Trophoblast cell (in vitro differentiated cells and primary cell): Measurements from ENCODE around the gene ARIH1.

Experiments used
- DNase-seq, 2 donors: peaks; one replicate each; pipeline ENCODE4 v3.0.0-alpha.2; 2016
- H2AFZ ChIP-seq: 2 replicates; pipeline ENCODE4 v1.6.1; 2013; ENCODE audit warnings: low read length, moderate library complexity, mild to moderate bottlenecking; ENCODE audit not compliant: insufficient read depth, poor library complexity
- H2AK5ac ChIP-seq: 2 replicates; pipeline ENCODE4 v1.6.1; 2013; ENCODE audit warnings: mild to moderate bottlenecking, low read length
- H2BK120ac ChIP-seq: 2 replicates; pipeline ENCODE4 v1.6.1; 2013; ENCODE audit warnings: low read length, mild to moderate bottlenecking, moderate library complexity; ENCODE audit not compliant: insufficient read depth, poor library complexity
- H2BK12ac ChIP-seq: 2 replicates; pipeline ENCODE4 v1.6.1; 2013; ENCODE audit warnings: mild to moderate bottlenecking, low read length, moderate library complexity
- H2BK5ac ChIP-seq: 2 replicates; pipeline ENCODE4 v1.6.1; 2013; ENCODE audit warnings: low read length, low read depth, moderate library complexity, mild to moderate bottlenecking; ENCODE audit not compliant: poor library complexity
- H3K14ac ChIP-seq: 2 replicates; pipeline ENCODE4 v1.6.1; 2013; ENCODE audit warnings: mild to moderate bottlenecking, low read length
- H3K18ac ChIP-seq: 2 replicates; pipeline ENCODE4 v1.6.1; 2013; ENCODE audit warnings: mild to moderate bottlenecking, low read length
- H3K23ac ChIP-seq: 2 replicates; pipeline ENCODE4 v1.6.1; 2013; ENCODE audit warnings: low read length
- H3K27ac ChIP-seq: 2 replicates; pipeline ENCODE4 v1.5.1; 2013; ENCODE audit warnings: low read depth, mild to moderate bottlenecking, inconsistent platforms, low read length, moderate library complexity
- H3K27me3 ChIP-seq: 2 replicates; pipeline ENCODE4 v1.6.1; 2013; ENCODE audit warnings: inconsistent platforms, mild to moderate bottlenecking, low read length, moderate library complexity; ENCODE audit not compliant: insufficient read depth
- H3K36me3 ChIP-seq, 2 experiments: 1 replicate in 1 of 2; 2 replicates in 1 of 2; pipeline ENCODE4 v1.6.1; 2013; ENCODE audit warnings: low read length in 2 of 2, mild to moderate bottlenecking in 2 of 2, moderate library complexity in 1 of 2; ENCODE audit not compliant: insufficient read depth in 2 of 2, control insufficient read depth in 1 of 2
- H3K4ac ChIP-seq: 2 replicates; pipeline ENCODE4 v1.6.1; 2013; ENCODE audit warnings: low read depth, mild to moderate bottlenecking, low read length, moderate library complexity
- H3K4me1 ChIP-seq, 2 experiments: 1 replicate in 1 of 2; 2 replicates in 1 of 2; pipeline ENCODE4 v1.6.1; 2013; ENCODE audit warnings: low read length in 2 of 2, mild to moderate bottlenecking in 2 of 2, moderate library complexity in 1 of 2; ENCODE audit not compliant: insufficient read depth in 2 of 2, control insufficient read depth in 1 of 2
- H3K4me2 ChIP-seq: 2 replicates; pipeline ENCODE4 v1.6.1; 2013; ENCODE audit warnings: inconsistent platforms, mild to moderate bottlenecking, low read length, moderate library complexity
- H3K4me3 ChIP-seq: 2 replicates; pipeline ENCODE4 v1.5.1; 2013; ENCODE audit warnings: mild to moderate bottlenecking, low read depth, low read length, inconsistent platforms
- H3K79me1 ChIP-seq: one replicate; pipeline ENCODE4 v1.6.1; 2013; ENCODE audit warnings: low read length
- H3K79me2 ChIP-seq: 2 replicates; pipeline ENCODE4 v1.6.1; 2013; ENCODE audit warnings: low read length, mild to moderate bottlenecking; ENCODE audit not compliant: control insufficient read depth, insufficient read depth, poor library complexity
- H3K9ac ChIP-seq: 2 replicates; pipeline ENCODE4 v1.6.1; 2013; ENCODE audit warnings: mild to moderate bottlenecking, low read length
- H3K9me3 ChIP-seq: 2 replicates; pipeline ENCODE4 v1.6.1; 2013; ENCODE audit warnings: low read depth, mild to moderate bottlenecking, control low read depth, inconsistent platforms, low read length; ENCODE audit not compliant: insufficient read depth
- H4K12ac ChIP-seq: 2 replicates; pipeline ENCODE4 v1.6.1; 2013; ENCODE audit warnings: low read depth, mild to moderate bottlenecking, low read length, moderate library complexity
- H4K8ac ChIP-seq: 2 replicates; pipeline ENCODE4 v1.6.1; 2013; ENCODE audit warnings: low read depth, mild to moderate bottlenecking, low read length, moderate library complexity
- H4K91ac ChIP-seq: one replicate; pipeline ENCODE4 v1.6.1; 2013; ENCODE audit warnings: low read depth, mild to moderate bottlenecking, low read length, moderate library complexity
- WGBS: extraction: QIAGEN DNeasy Blood & Tissue Kit; methylation state at CpG from one replicate; pipeline ENCODE4 v1.1.7; 2013; ENCODE audit warnings: missing lambda C conversion rate; ENCODE audit not compliant: insufficient read length, insufficient coverage; ENCODE audit errors: extremely low coverage; 5-methylcytosine and 5-hydroxymethylcytosine counted together

The ARIH1 gene

DNA sequence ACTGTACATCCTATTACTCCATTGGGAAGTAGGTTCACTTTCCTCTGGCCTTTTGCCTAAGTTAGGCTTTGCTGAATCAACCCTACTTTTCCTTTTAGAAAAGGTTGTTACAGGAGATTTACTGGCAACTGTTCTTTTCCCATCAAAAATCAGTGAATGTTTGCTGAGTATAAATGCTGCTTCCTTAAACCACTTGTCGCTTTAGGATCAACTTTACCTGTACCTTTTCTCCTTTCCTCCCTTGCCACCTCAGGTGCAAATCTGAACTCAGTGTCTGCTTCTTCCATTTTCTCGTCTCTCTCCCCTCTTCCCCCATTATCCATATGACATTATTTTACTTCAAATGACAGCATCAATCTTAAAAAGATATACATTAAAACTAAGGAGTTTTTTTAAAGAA is 110.9 kb downstream of the ARIH1 start:
- H2AFZ ChIP-seq = no peak overlapping the region
- H3K14ac ChIP-seq = no peak overlapping the region
- no peak overlapping the region for H3K4me3 ChIP-seq
- peaks cover 5 to 15% of the 10 kb centered on the region in 2 experiments for H3K36me3 ChIP-seq
- no peaks in the 10 kb centered on the region for H3K27me3 ChIP-seq
- no peak overlapping the region for H2BK5ac ChIP-seq
- no peak overlapping the region for H3K23ac ChIP-seq
- no peak overlapping the region for H2AK5ac ChIP-seq
- H3K27ac ChIP-seq = no peak overlapping the region
- no peak overlapping the region for H4K8ac ChIP-seq
- H3K79me1 ChIP-seq = no peaks in the 10 kb centered on the region
- no peak overlapping the region for H4K12ac ChIP-seq
- no peak overlapping the region for H3K4me2 ChIP-seq
- DNase-seq = no peak
- WGBS = no CpG with 5 or more reads among the region's 2 CpGs
- H2BK12ac ChIP-seq = no peak overlapping the region
- no peak overlapping the region for H3K9ac ChIP-seq
- H3K9me3 ChIP-seq = no peaks in the 10 kb centered on the region
- no peak overlapping the region for H2BK120ac ChIP-seq
- no peak overlapping the region for H4K91ac ChIP-seq
- no peak overlapping the region for H3K4ac ChIP-seq
- no peak overlapping the region for H3K18ac ChIP-seq
- no peaks in the 10 kb centered on the region for H3K79me2 ChIP-seq
- no peaks in the 10 kb centered on the region for H3K4me1 ChIP-seq

- no CpG with 5 or more reads among the region's 1 CpG for WGBS
These were observed 111.4 kb downstream of the ARIH1 start for GRCh38 chr15:72585476-72586058.

DNA sequence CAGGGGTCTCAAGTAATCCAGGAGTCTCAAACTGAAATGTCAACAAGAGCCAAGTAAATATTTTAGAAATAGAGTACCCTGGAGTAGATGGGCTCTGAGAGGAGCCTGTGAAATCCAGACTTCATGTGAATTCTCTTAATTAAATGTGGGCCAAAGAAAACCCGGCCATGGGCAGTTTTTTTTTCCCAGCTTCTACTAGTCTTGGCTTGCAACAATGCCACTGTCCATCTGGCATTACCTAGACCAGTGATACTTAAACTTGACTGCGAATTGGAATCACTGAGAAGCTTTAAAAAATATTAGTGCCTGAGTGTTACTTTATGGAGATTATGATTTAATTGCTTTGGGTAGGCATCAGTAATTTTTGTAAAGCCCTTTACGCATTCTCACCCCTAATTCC is 114.0 kb downstream of the ARIH1 start:
- WGBS = no CpG with 5 or more reads among the region's 3 CpGs
- Histone ChIP-seq H4K12ac (no peak overlapping the region), H3K9ac (no peak overlapping the region), H3K23ac (no peak overlapping the region), H3K27ac (no peak overlapping the region), H2BK12ac (no peak overlapping the region), H2BK120ac (no peak overlapping the region), H3K36me3 (peaks cover 3 to 11% of the 10 kb centered on the region in 2 experiments), H2BK5ac (no peak overlapping the region), H3K4me3 (no peak overlapping the region), H4K8ac (no peak overlapping the region), H3K4ac (no peak overlapping the region), H2AFZ (no peak overlapping the region), H3K79me1 (no peaks in the 10 kb centered on the region), H4K91ac (no peak overlapping the region), H3K4me2 (no peak overlapping the region), H3K27me3 (no peaks in the 10 kb centered on the region), H3K79me2 (no peaks in the 10 kb centered on the region), H3K9me3 (no peaks in the 10 kb centered on the region), H3K4me1 (no peaks in the 10 kb centered on the region), H2AK5ac (no peak overlapping the region), H3K14ac (no peak overlapping the region), H3K18ac (no peak overlapping the region)
- DNase-seq = no peak

More at GRCh38 chr15:72585476-72586058, 111.4 kb downstream of the ARIH1 start:
- no peak overlapping the region for H2AK5ac ChIP-seq
- H3K27ac ChIP-seq = no peak overlapping the region
- no peak overlapping the region for H3K18ac ChIP-seq
- H3K14ac ChIP-seq = no peak overlapping the region
- H3K27me3 ChIP-seq = no peaks in the 10 kb centered on the region
- no peak overlapping the region for H3K4me2 ChIP-seq
- H2BK5ac ChIP-seq = no peak overlapping the region
- no peak overlapping the region for H4K12ac ChIP-seq
- no peak overlapping the region for H3K4me3 ChIP-seq
- no peaks in the 10 kb centered on the region for H3K4me1 ChIP-seq
- no peaks in the 10 kb centered on the region for H3K79me2 ChIP-seq
- H2BK12ac ChIP-seq = no peak overlapping the region
- no peak overlapping the region for H4K91ac ChIP-seq
- no peak for DNase-seq
- H3K23ac ChIP-seq = no peak overlapping the region
- peaks cover 5 to 15% of the 10 kb centered on the region in 2 experiments for H3K36me3 ChIP-seq
- H3K4ac ChIP-seq = no peak overlapping the region
- no peak overlapping the region for H2AFZ ChIP-seq
- no peak overlapping the region for H2BK120ac ChIP-seq
- H3K79me1 ChIP-seq = no peaks in the 10 kb centered on the region
- no peak overlapping the region for H3K9ac ChIP-seq
- H3K9me3 ChIP-seq = no peaks in the 10 kb centered on the region
- H4K8ac ChIP-seq = no peak overlapping the region

GRCh38 chr15:72590427-72590826 is 116.3 kb downstream of the ARIH1 start:
- Histone ChIP-seq H2AFZ (no peak overlapping the region), H3K79me2 (no peaks in the 10 kb centered on the region), H3K14ac (no peak overlapping the region), H4K12ac (no peak overlapping the region), H3K36me3 (peaks cover 0 to 6% of the 10 kb centered on the region in 2 experiments), H3K9ac (no peak overlapping the region), H3K4me3 (no peak overlapping the region), H3K18ac (no peak overlapping the region), H4K8ac (no peak overlapping the region), H2BK5ac (no peak overlapping the region), H3K4ac (no peak overlapping the region), H3K4me1 (no peaks in the 10 kb centered on the region), H4K91ac (no peak overlapping the region), H3K4me2 (no peak overlapping the region), H3K27me3 (no peaks in the 10 kb centered on the region), H2AK5ac (no peak overlapping the region), H3K79me1 (no peaks in the 10 kb centered on the region), H2BK12ac (no peak overlapping the region), H3K9me3 (no peaks in the 10 kb centered on the region), H3K23ac (no peak overlapping the region), H2BK120ac (no peak overlapping the region), H3K27ac (no peak overlapping the region)
- no CpG with 5 or more reads among the region's 1 CpG for WGBS
- DNase-seq = no peak
